GM11168 (cell line): ENCODE data around the gene ZBTB42.

Experiments used
- in situ Hi-C: fragments of 300-500 bp; cut with MboI; formaldehyde crosslinking; loops from one replicate; pipeline ENCODE4 v1.12.0; 2022; ENCODE audit warnings: low sequenced_read_pairs; ENCODE audit not compliant: unreplicated experiment

The ZBTB42 gene

DNA sequence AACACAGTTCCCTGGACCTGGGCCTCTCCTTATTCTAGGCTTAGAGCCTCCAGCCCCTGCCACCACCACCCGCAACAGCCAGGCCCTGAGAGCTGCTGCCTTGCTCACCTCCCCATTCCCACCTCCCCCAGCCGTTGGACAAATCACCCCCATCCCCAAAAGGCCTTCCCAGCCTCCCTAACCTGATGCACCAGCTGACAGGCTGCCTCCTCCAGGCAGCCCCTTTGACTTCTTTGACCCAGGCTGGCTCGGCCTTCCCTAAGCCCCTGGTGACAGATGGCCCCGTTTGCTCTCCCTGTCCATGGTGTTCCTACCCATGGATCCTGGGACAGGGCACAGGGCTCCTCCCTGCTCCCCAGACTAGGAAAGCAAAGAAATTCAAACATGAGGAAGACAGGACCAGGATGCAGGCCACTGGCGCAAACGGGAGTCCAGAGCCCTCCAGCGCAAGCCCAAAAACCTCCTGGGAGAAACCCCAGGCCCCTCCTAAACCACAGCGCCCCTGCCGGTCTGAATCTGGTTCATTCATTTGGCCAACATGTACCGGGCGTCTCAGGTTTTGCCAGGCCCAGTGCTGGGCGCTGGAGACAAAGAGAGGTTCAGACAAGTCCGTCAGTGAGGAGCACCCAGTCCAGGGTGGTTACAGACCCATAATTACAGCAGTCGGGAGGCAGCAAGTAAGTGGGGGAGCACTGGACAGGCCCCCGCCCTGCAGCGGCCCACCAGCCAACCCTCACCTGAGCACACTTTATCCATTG is 7.8 kb upstream of the ZBTB42 start:
- in situ Hi-C loops = no loop called here

DNA sequence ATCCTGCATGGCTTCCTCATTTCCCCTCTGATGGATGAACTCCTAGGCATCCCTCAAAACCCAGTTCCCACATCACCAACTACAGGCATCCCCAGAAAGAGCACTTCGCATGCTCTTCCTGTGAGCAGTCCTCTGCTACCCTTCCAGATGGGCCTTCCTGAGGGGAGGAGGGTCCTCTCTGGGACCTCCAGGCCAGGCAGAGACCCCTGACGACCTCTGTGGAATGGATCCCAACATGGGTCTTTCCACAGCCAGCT is 7.3 kb upstream of the ZBTB42 start:
- in situ Hi-C loops = no loop called here

DNA sequence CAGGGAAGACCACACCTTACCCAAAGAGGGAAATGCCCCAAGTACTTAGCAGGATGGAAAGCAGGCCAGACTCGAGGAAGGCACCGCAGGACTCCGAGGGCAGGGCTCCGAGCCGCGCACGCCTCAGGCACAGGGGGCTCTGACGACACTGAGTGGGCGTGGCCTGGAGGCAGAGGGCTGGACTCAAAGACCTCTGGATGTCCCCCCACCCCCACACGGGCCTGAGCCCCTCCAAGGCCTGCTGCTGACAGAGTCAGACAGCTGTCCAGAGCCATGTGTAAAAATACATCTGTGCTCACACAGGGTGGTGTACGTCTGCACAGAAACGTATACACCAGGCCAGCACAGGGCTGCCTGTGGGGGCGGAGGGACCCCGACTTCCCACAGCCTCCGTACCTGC is 6.8 kb upstream of the ZBTB42 start:
- in situ Hi-C loops = no loop called here

DNA sequence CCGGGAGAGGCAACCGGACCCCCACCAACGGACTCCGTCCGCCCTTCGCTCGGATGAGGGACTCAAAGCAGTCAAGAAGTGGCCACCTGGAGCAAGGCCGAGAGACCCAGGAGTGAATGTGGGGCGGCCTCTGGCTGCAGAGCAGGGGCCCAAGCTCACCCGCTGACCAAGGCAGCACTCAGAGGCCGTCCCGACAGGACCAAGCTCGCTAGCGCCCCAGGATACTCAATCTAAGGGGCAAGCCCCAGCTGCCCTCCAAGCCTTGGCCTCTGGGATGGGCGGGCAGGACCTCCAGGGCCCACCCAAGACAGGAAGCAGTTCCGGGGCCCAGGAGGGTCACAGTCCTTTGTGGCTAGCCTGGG is 6.3 kb upstream of the ZBTB42 start:
- in situ Hi-C loops = no loop called here

DNA sequence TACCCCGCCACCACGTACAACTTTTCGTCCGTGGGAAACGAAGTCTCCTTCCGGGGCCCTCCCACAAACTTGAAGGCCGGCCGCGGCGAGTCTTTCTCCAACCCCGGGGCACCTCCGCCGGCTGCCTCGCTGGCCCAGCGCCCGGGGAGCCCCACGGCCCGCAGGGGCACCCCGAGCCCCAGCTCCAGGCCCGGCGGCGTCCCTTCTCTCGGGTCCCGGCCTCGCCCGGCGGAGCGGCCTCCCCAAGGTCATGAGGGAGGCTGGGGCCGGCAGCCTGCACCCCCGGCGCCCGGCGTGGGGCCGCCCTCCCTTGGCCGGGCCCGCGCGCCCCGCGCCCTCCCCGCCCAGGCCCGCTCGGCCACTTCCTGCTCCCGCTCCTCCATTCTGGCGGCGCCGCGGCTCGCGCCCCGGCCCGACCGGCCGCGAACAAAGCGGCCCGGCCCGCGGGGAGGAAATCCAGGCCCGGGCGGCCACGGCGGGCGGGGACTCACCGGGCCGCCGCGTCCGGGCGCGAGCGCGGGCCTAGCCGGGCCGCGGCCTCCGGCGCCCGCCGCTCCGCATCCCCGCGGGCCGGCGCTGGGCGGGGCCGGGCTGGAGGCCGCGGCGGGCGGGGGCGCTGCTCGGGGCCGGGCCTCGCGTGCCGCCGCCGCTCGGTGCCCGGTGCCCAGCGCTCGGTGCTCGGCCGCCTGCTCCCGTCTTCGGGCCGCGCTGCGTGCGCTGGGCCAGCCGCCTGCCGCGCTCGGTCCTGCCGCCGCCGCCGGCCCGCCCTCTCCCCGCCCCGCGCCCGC is 5.7 kb upstream of the ZBTB42 start, which contains the start of gene AKT1:
TSS of gene AKT1 (minus strand) at position 756 of the 788 bp plus-strand sequence. CDS start 3,105 bp downstream, outside the sequence.
- in situ Hi-C loops = no loop called here

DNA sequence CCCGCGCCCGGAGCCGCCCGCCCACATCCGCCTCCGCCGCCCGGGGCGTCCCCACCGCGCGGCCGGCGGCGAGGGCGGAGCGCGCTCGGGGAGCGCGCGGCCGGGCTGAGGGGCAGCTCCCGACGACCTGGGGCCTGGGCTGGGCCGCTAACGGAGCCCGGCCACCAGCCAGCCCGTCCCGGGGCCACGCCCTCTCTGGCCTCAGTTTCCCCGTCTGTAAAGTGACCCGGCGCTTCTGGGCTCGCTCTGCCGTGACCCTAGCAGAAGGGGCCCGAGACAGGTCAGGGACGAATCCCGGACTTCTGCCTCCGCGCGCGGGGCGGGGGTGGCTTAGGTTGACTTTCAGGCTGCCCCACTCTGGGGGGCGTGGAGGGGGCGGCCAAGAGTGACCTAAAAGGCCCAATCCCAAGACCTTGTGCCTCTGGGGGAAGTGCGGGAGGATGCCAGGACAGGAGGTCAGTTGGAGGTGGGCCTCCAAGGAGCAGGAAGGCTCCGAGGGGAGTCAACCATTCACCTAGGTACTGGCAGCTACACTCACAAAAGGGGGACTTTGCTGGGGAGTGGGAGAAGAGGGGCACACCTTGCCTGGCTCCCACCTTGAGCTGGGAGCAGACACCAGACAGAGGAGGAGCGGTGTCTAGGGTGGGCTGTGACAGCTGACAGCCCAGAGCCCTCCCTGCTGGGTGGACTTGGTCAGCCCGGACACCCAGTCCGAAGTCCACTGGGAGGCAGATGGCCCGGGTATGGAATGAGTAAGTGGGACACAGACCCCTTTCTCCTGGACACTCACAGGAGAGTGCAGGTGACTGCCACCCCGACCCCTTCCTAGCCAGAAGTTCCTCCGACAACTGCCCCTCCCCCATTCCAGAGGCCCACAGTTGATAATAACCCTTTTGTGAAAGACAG is 4.9 kb upstream of the ZBTB42 start:
- in situ Hi-C loops = no loop called here

DNA sequence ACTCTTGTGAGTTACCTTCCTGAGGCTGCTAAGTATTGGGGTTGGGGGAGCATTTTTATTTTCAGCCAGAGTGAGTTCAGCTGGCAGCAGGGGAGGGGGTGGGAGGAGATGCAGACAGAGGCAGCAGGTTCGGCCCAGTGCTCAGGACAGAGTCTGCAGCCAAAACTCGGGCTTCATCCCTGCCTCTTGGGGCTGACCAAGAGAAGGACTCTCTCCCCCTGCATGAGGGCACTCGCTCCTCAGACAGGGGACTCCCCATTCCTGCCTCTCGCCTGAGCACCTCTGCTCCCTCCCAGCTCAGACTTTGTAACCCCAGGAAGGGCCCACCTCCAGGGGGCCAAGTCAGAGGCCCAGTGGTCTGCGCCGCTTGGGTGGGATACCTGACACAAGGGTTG is 4.2 kb upstream of the ZBTB42 start:
- in situ Hi-C loops = no loop called here

DNA sequence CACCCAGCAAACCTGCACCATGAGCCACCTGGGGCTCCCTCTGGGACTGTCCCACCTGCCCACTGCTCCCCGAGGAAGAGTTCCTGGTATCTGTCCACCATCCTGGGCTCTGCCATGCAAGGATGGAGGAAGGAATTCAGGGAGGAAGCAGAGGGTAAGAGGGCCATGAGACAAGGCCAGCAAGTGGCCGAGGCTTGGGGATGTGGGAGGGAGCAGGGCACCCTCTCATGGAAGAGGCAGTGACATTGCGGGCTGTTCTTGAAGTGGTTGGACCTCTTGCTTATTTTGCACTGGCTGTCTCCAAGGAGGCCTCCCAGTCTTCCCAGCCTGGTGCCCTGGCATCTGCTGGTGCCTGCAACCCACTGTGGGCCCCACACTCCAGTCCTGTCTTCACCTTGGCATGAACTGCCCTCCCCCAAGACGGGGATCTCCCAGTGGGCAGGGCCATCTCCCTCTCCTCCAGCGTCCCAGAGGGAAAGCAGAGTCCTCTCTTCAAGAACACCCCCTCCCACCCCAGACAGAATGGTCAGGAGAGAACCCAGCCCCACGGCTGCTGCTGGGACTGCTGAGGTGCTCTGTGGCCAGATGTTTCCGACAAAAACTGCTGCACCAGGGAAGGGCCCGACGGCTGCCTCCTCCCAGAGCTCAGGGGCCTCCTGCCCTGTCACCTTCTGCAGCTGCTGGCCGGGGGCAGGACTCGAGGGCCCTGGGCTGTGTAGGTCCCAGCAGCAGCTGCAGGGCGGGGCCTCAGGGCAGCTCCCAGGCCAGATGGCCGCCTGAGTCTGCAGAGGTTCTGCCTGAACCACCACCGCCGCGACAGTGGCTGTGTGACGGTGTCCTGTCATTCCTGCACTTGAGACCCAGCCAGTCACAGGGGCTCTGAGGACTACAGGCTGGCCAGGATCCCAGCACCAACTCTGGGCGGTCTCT is 3.5 kb upstream of the ZBTB42 start:
- in situ Hi-C loops = no loop called here

DNA sequence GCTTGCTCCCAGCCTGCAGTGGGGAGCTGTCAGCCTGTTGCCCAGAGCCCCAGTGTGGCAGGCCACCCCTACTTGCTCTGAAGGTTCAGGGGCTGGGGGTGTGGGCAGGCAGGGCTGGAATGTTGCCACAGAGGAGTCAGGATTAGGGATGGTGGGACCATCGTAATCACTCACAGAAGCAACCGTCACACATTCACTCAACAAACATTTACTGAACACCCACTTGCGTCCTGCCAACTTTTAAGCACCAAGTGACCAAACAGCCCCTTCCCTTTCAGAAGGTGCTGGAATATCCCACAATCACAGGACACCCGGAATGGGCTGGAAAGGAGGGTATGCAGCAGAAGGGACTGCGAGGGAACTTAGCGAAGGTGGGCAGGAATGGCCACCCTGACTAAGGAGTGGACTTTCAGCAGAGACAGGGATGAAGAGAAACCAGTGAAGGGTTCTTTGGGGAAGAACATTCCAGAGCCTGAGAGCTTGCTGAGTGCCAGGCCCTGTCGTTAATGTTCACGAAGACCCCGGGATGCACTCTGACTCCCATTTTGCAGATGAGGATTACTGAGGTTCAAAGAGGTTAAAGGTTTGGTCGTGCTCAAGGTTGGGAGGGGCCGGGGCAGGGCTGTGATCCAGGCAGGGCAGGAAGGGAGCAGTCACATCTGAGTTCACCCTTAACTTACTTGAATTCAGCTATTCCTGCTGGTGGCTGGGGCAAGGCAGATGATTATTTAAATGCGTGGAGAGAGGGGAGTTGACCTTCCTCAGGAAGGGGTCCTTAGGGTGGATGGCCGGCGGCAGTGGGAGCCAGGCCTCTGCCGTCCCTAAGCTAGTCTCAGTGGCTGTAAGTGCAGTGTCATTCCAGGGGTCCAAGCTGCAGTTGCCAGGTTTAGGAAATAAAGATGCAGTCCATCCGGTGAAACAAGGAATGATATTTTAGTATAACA is 2.3 kb upstream of the ZBTB42 start:
- in situ Hi-C loops = no loop called here

DNA sequence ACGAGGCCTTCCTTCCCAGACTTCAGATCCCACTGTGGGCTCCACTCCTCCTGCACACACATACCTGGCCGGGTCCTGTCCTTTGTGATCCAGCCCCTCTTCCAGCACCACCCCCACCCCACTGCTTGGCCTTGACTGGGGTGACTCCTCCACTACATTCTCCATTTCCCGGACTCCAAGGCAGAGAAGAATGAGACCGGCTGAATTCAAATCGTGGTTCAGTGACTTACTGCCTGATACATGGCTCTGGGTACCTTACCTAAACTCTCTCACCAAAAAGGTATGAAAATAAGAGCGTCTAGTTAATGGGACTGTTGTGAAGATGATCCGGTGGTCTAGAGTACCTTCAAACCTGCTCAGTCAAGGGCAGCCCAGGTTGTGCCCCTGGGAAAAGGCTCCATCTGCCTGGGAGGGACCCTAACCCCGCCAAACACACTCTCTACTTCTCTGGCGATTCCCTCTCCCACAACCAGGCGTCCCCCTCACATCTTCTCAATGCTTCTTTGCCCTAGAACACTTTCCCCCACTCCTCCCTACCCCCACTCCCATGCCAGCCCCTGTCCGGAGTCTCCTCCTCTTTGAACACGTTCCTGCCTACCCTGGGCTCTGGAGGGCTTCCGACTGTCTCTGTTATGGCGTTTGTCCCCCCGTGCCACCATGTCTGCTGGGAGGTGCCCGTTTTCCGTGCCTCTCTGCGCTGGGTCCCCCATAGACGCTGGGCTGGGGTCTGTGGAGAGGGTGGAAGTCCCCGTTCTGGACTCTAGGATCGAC is 1.5 kb upstream of the ZBTB42 start:
- in situ Hi-C loops = no loop called here

DNA sequence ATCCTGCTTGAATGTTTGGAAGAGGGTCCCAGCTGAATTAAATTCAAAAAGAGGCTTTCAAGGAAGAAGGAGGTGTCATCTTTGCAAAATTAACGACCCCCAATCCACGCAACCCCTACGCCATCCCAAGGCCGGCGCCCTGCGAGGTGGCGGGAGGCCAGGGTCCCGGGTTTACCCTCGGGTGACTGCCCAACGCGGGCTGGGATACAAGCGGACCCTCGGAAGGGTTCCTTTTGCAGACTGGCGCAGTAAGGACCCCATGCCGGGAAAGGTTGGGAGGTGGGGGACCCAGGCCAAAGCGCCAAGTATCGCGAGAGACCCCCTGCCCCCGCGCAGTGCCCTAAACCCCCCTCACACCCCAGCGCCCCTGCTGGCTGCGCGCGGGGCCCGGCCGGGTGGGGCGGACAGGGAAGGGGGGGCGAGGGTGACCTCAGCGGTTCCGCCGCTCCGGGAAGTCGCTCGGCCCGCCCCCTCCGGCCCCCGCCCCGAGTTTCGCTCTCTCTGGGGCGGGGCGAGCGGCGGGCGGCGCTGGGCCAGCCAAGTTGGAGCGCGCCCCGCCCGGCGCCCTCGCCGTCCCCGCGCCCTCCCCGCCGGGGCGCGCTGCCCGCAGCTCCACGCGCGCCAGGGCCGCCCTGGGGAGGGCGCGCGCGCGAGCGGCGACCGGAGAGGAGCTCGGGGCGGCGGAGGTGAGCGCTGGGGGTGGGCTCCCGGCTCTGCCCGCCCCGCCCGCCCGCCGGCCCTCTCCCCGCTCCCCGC is 708 bp upstream of the ZBTB42 start:
- in situ Hi-C loops = no loop called here

DNA sequence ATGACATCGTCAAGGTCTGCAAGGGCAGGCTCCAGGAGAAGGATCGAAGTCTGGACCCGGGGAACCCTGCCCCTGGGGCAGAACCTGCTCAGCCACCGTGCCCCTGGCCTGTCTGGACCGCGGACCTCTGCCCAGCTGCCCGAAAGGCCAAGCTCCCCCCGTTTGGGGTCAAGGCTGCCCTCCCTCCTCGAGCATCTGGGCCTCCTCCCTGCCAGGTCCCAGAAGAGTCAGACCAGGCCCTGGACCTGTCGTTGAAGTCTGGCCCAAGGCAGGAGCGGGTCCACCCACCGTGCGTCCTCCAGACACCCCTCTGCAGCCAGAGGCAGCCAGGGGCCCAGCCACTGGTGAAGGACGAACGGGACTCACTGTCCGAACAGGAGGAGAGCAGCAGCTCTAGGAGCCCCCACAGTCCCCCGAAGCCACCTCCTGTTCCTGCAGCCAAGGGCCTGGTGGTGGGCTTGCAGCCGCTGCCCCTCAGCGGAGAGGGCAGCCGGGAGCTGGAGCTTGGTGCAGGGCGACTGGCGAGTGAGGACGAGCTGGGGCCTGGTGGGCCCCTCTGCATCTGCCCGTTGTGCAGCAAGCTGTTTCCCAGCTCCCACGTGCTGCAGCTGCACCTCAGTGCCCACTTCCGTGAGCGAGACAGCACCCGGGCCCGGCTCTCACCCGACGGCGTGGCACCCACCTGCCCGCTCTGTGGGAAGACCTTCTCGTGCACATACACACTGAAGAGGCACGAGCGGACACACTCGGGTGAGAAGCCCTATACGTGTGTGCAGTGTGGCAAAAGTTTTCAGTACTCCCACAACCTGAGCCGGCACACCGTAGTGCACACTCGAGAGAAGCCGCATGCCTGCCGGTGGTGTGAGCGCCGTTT is 856 bp downstream of the ZBTB42 start:
- in situ Hi-C loops = no loop called here

DNA sequence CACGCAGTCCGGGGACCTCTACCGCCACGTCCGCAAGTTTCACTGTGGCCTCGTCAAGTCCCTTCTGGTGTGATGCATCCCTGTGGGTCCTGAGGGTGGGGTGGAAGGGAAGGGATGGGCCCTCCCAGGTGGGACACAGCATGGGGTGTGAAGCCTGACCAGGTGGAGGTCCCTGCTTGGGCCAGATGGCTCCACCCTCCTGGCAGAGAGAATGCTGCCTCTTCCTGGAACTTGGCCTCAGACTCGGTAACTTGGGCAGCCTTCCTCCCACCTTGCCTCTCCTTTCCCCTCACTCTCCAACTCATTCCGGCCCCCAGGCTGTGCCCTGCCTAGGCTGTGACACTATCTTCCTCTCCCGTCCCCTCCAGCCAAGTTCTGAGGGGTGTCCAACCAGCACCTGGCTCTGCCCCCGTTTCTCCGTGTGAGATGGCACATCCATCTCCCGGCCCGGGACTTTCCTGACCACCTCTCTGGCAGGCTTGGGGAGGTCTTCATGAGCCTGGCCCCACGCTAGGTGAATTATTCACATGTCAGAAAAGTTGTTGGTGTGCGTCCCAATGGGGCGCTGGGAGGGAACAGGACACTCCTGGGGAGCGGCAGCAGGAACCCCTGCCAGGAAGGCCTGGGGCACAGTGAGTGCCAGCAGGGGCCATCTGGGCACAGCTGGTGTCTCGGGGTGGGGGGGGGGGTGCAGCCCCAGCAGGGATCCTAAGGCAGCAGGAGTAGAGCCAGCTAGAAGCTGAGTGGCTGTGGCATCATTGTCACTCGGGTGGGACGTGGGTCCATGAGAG is 1.7 kb downstream of the ZBTB42 start:
- in situ Hi-C loops = no loop called here

DNA sequence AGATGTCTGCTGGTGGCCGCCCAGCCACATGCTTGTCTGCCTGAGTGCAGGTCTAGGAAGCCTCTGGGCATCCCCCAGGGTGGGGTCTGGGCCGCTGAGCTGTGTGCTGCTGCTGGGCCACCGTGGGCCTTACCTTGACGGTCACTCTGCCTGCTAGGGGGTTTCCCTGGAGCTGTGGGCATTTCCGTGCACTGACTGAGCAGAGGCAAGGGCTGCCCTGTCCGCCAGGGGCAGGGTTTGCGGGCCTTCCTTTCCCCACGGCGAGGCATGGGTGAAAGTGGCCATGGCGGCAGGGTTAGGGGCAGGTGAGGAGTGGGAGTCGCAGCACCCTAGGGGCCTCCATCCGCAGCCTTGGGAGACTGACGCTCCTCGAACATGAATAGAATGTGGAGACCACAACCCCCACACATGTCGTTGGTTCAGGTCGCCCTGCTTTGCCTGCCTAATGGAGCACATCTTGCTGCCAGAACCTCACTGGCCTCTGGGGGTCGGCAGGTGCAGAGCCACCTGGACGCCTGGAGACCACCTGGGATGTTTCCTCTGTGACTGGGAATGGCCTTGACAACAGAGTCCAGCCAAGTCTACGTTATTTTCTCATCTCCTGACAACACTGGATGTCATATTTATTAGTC is 2.5 kb downstream of the ZBTB42 start:
- in situ Hi-C loops = no loop called here

DNA sequence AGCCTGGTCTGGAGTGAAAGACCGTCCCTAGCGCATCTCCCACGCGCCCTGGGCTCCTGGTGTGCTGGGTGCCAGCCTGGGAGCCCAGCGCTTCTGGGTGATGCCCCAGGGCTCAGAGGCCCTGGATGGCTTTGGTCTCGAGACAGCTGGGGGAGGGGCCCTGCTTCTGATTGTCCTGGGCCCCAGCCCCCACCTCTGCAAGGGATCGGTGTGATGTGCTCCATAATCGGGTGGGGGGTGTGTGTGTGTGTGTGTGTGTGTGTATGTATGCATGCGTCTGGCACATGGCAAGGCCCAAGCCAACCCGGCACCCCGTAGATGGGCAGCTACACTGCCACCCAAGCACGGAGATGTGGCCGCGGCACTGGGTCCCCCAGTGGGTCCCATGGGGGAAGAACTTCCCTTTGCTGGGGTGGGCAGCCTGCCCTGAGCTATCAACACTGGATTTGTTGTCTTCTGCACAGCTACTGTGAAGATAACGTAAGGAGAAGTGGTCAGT is 3.1 kb downstream of the ZBTB42 start:
- in situ Hi-C loops = no loop called here
